HCT116 (cell line): ENCODE results near the gene COL21A1. TPM values are rescaled to one million over a fixed set of nuclear protein-coding genes. Genes with fewer than 3 reads are reported as not detected.

Experiments used
- ATAC-seq: fragments of 200-7000 bp; cut with Tn5 transposase; 2 replicates; pipeline ENCODE4 v1.9.1; 2020; ENCODE audit warnings: mild to moderate bottlenecking, moderate library complexity
- BruUV-seq: library from RNA; stranded (reverse); fragments of 400-500 nt; replicated peaks from 2 replicates; lab custom pipeline; 2021; lab: Mats Ljungman, UMichigan
- CTCF ChIA-PET: fragments of 300-600 bp; sonication (Branson Sonifier 250); formaldehyde crosslinking; loops from one replicate; lab custom pipeline; 2021; ENCODE audit warnings: antibody characterized with exemption; lab: Charles Lee
- POLR2A ChIA-PET: fragments of 300-600, 350-600 bp; sonication (Branson Sonifier 250); formaldehyde crosslinking; loops from one replicate; lab custom pipeline; 2021; ENCODE audit warnings: antibody characterized with exemption; lab: Charles Lee
- RAD21 ChIA-PET, 2 experiments: fragments of 300-600 bp; sonication (Branson Sonifier 250); formaldehyde crosslinking; loops; one replicate each; lab custom pipeline; 2023; ENCODE audit warnings: low total read pairs in 2 of 2; ENCODE audit not compliant: uncharacterized antibody in 2 of 2, unreplicated experiment in 2 of 2, low non-redundant PET in 1 of 2; lab: Charles Lee
- DNase-seq: peaks from one replicate; pipeline ENCODE4 v3.0.0-alpha.2; 2010; ENCODE audit warnings: low read depth, low spot score
- H2AFZ ChIP-seq: fragments of 200-600 bp; shearing (Covaris generic), sonication (generic); 2 replicates; pipeline ENCODE4 v1.6.1; 2017; ENCODE audit warnings: low read depth, mixed run types, mixed read lengths, antibody characterized with exemption, low read length; ENCODE audit not compliant: poor library complexity, severe bottlenecking
- H3K27ac ChIP-seq: 2 replicates; pipeline ENCODE4 v1.5.1; 2012; ENCODE audit warnings: low read depth, low read length
- H3K27me3 ChIP-seq: fragments of 200-600 bp; sonication (generic); 2 replicates; pipeline ENCODE4 v1.6.1; 2016; ENCODE audit warnings: mixed run types, low read length, mixed read lengths; ENCODE audit not compliant: insufficient read depth
- H3K36me3 ChIP-seq, 2 experiments: fragments of 200-500 bp in 1 of 2; fragments of 200-600 bp in 1 of 2; sonication (Bioruptor generic) in 1 of 2; sonication (generic) in 1 of 2; 2 replicates each; pipeline versions ENCODE4 v1.5.1 to v1.6.1; 2014 to 2016; ENCODE audit warnings: low read length in 2 of 2, inconsistent platforms in 1 of 2, mixed read lengths in 1 of 2, mixed run types in 1 of 2; ENCODE audit not compliant: insufficient read depth in 2 of 2, control insufficient read depth in 1 of 2
- H3K4me1 ChIP-seq, 2 experiments: fragments of 200-600 bp in 1 of 2; sonication (generic) in 1 of 2; 2 replicates each; pipeline versions ENCODE4 v1.5.1 to v1.6.1; 2012 to 2017; ENCODE audit warnings: low read length in 2 of 2, inconsistent platforms in 1 of 2, mild to moderate bottlenecking in 1 of 2, mixed read lengths in 1 of 2, mixed run types in 1 of 2, moderate library complexity in 1 of 2; ENCODE audit not compliant: insufficient read depth in 2 of 2, control insufficient read depth in 1 of 2
- H3K4me2 ChIP-seq: fragments of 200-600 bp; sonication (generic); 2 replicates; pipeline ENCODE4 v1.6.1; 2017; ENCODE audit warnings: mixed run types, low read length, mixed read lengths
- H3K4me3 ChIP-seq, 2 experiments: fragments of 200-600 bp in 1 of 2; sonication (generic) in 1 of 2; replicated peaks in 1 of 2; 2 replicates each; pipeline ENCODE4 v1.5.1; 2011 to 2016; ENCODE audit warnings: low read length in 2 of 2, control low read depth in 1 of 2, low read depth in 1 of 2, mild to moderate bottlenecking in 1 of 2, mixed read lengths in 1 of 2, mixed run types in 1 of 2
- H3K79me2 ChIP-seq: fragments of 200-600 bp; sonication (generic); 2 replicates; pipeline ENCODE4 v1.6.1; 2017; ENCODE audit warnings: mild to moderate bottlenecking, mixed run types, low read length, moderate library complexity, mixed read lengths; ENCODE audit not compliant: insufficient read depth
- H3K9ac ChIP-seq: fragments of 200-600 bp; sonication (generic); 2 replicates; pipeline ENCODE4 v1.6.1; 2016; ENCODE audit warnings: low read length, mixed read lengths
- H3K9me2 ChIP-seq: fragments of 200-600 bp; sonication (generic), shearing (Covaris generic); 2 replicates; pipeline ENCODE4 v1.6.1; 2017; ENCODE audit warnings: mixed run types, mild to moderate bottlenecking, moderate library complexity; ENCODE audit not compliant: insufficient read depth
- H3K9me3 ChIP-seq, 2 experiments: fragments of 200-500 bp in 1 of 2; fragments of 200-600 bp in 1 of 2; sonication (Bioruptor generic) in 1 of 2; sonication (generic) in 1 of 2; 2 replicates each; pipeline ENCODE4 v1.6.1; 2014 to 2017; ENCODE audit warnings: low read length in 2 of 2, mixed read lengths in 2 of 2, inconsistent platforms in 1 of 2, low read depth in 1 of 2, mild to moderate bottlenecking in 1 of 2, mixed run types in 1 of 2, moderate library complexity in 1 of 2; ENCODE audit not compliant: control insufficient read depth in 1 of 2, insufficient read depth in 1 of 2
- H4K20me1 ChIP-seq: fragments of 200-600 bp; sonication (generic), shearing (Covaris generic); 2 replicates; pipeline ENCODE4 v1.6.1; 2017; ENCODE audit warnings: mixed run types, mild to moderate bottlenecking, moderate library complexity; ENCODE audit not compliant: insufficient read depth
- ATF3 ChIP-seq: IDR thresholded peaks from 2 replicates; pipeline ENCODE4 v1.6.1; 2012
- CEBPB ChIP-seq: IDR thresholded peaks from 2 replicates; pipeline ENCODE4 v1.6.1; 2012; ENCODE audit warnings: low read depth
- CTCF ChIP-seq, 3 experiments: fragments of 200-600 bp in 1 of 3; sonication (generic) in 1 of 3; IDR thresholded peaks in 2 of 3; conservative IDR thresholded peaks in 1 of 3; 2 replicates each; pipeline ENCODE4 v1.5.1; 2012 to 2017; ENCODE audit warnings: low read depth in 2 of 3, low read length in 2 of 3, antibody characterized with exemption in 1 of 3, borderline replicate concordance in 1 of 3, control low read depth in 1 of 3, mild to moderate bottlenecking in 1 of 3, mixed read lengths in 1 of 3, mixed run types in 1 of 3, moderate library complexity in 1 of 3; ENCODE audit not compliant: insufficient read depth in 1 of 3
- EGR1 ChIP-seq: IDR thresholded peaks from 2 replicates; pipeline ENCODE4 v1.6.1; 2012; ENCODE audit warnings: low read depth
- ELF1 ChIP-seq: IDR thresholded peaks from 2 replicates; pipeline ENCODE4 v1.6.1; 2012; ENCODE audit warnings: low read depth, borderline replicate concordance
- EZH2phosphoT487 ChIP-seq: fragments of 200-600 bp; IDR thresholded peaks from 2 replicates; pipeline ENCODE4 v1.6.1; 2018; ENCODE audit warnings: antibody characterized with exemption, borderline replicate concordance
- FOSL1 ChIP-seq: IDR thresholded peaks from 2 replicates; pipeline ENCODE4 v1.6.1; 2012; ENCODE audit warnings: low read depth
- JUND ChIP-seq: IDR thresholded peaks from 2 replicates; pipeline ENCODE4 v1.6.1; 2012
- POLR2A ChIP-seq: IDR thresholded peaks from 2 replicates; pipeline ENCODE4 v1.7.0; 2011; ENCODE audit warnings: borderline replicate concordance; ENCODE audit not compliant: insufficient read depth, insufficient read length; ENCODE audit errors: extremely low read depth
- POLR2AphosphoS5 ChIP-seq: IDR thresholded peaks from 2 replicates; pipeline ENCODE4 v1.6.1; 2011; ENCODE audit warnings: mild to moderate bottlenecking, low read depth, low read length, moderate library complexity
- RAD21 ChIP-seq: IDR thresholded peaks from 2 replicates; pipeline ENCODE4 v1.6.1; 2012; ENCODE audit warnings: low read depth, mild to moderate bottlenecking
- SIN3A ChIP-seq: IDR thresholded peaks from 2 replicates; pipeline ENCODE4 v1.6.1; 2012; ENCODE audit warnings: low read depth
- SP1 ChIP-seq: IDR thresholded peaks from 2 replicates; pipeline ENCODE4 v1.6.1; 2012; ENCODE audit warnings: low read depth
- SRF ChIP-seq: IDR thresholded peaks from 2 replicates; pipeline ENCODE4 v1.6.1; 2012; ENCODE audit warnings: low read depth
- TCF7L2 ChIP-seq: IDR thresholded peaks from 2 replicates; pipeline ENCODE4 v1.7.0; 2011; ENCODE audit warnings: borderline replicate concordance, inconsistent platforms; ENCODE audit not compliant: insufficient read depth, insufficient read length; ENCODE audit errors: extremely low read depth
- ZBTB33 ChIP-seq: IDR thresholded peaks from 2 replicates; pipeline ENCODE4 v1.6.1; 2011; ENCODE audit warnings: mild to moderate bottlenecking, low read length, moderate library complexity; ENCODE audit not compliant: insufficient replicate concordance; ENCODE audit errors: extremely low read depth
- intact Hi-C: fragments of 100-400 bp; cut with micrococcal nuclease; formaldehyde crosslinking; loops from 2 replicates; pipeline ENCODE4 v1.10.0; 2022
- total RNA-seq: library from RNA; stranded (reverse); gene quantifications from one replicate; pipeline ENCODE4 v1.2.1, GENCODE V29; 2021; ENCODE audit not compliant: unreplicated experiment

COL21A1 gene
- total RNA-seq, 1 experiment from 2014 or later, result not detected

GRCh38 chr6:56022678-56023077, 224.7 kb downstream of the COL21A1 start:
- DNase-seq (no peak), ATAC-seq (no peak)
- intact Hi-C loops, result no loop called here
- Histone ChIP-seq H3K4me1 (no peaks in the 10 kb centered on the region), H3K36me3 (no peaks in the 10 kb centered on the region), H3K9ac (no peak overlapping the region), H4K20me1 (no peaks in the 10 kb centered on the region), H3K79me2 (no peaks in the 10 kb centered on the region), H3K27me3 (no peaks in the 10 kb centered on the region), H3K27ac (no peak overlapping the region), H3K4me2 (no peak overlapping the region), H3K9me2 (no peaks in the 10 kb centered on the region), H3K4me3 (no peak overlapping the region), H2AFZ (no peak overlapping the region), H3K9me3 (no peaks in the 10 kb centered on the region)
- ChIA-PET CTCF (no interaction called here), RAD21 (no interaction called here), POLR2A (no interaction called here)
- TF ChIP-seq EZH2phosphoT487, result no peak
- TF ChIP-seq POLR2A, result no peak
- TF ChIP-seq RAD21, result no peak
- TF ChIP-seq POLR2AphosphoS5, result no peak
- no peak for TF ChIP-seq SIN3A
- no peak for TF ChIP-seq TCF7L2
- no peak for TF ChIP-seq EGR1
- TF ChIP-seq CTCF (IDR thresholded peaks at IDR 0.05 in 2 of 3, conservative IDR thresholded peaks at IDR 0.05 in 1 of 3; ENCODE audit: borderline replicate concordance in 1 of 3, insufficient read depth in 1 of 3, low read depth in 2 of 3, low read length in 2 of 3), result no peak
- TF ChIP-seq ELF1, result no peak
- TF ChIP-seq ZBTB33, result no peak
- no peak for TF ChIP-seq FOSL1
- TF ChIP-seq ATF3, result no peak
- no peak for TF ChIP-seq SP1
- TF ChIP-seq JUND, result no peak
- no peak for TF ChIP-seq CEBPB
- no peak for TF ChIP-seq SRF
- no TSS peak for BruUV-seq
